CD8-positive, alpha-beta memory T cell (primary cell): ENCODE measurements around the gene PAN2. TPM values are rescaled to one million over a fixed set of nuclear protein-coding genes. Genes with fewer than 3 reads are reported as not detected.
"Not testable (repeated sequence)": the region's sequence is repeated elsewhere in the genome, so short reads cannot be mapped to it uniquely, and the experiment has no call there.

Source experiments
- CTCF ChIA-PET: fragments of 350-600 bp; sonication (Branson Sonifier 250); formaldehyde crosslinking; loops from one replicate; lab custom pipeline; 2021; ENCODE audit warnings: antibody characterized with exemption; lab: Charles Lee
- POLR2A ChIA-PET: fragments of 350-600 bp; sonication (Branson Sonifier 250); formaldehyde crosslinking; loops from one replicate; lab custom pipeline; 2021; ENCODE audit warnings: antibody characterized with exemption; lab: Charles Lee
- DNase-seq, 5 donors: peaks; one replicate each; pipeline versions ENCODE4 v3.0.0 to v3.0.0-alpha.2; 2020 to 2022; ENCODE audit warnings: mixed read lengths in 1 of 5
- H3K27ac ChIP-seq: one replicate; pipeline ENCODE4 v1.7.0; 2013; ENCODE audit warnings: low read depth, mild to moderate bottlenecking, low read length, moderate library complexity
- H3K27me3 ChIP-seq: 2 replicates; pipeline ENCODE4 v1.7.0; 2013; ENCODE audit warnings: low read length, mild to moderate bottlenecking; ENCODE audit not compliant: insufficient read depth, poor library complexity, severe bottlenecking
- H3K36me3 ChIP-seq: 2 replicates; pipeline ENCODE4 v1.7.0; 2013; ENCODE audit warnings: mild to moderate bottlenecking, low read length, moderate library complexity; ENCODE audit not compliant: insufficient read depth
- H3K4me1 ChIP-seq: 2 replicates; pipeline ENCODE4 v1.7.0; 2013; ENCODE audit warnings: mild to moderate bottlenecking, low read length, moderate library complexity; ENCODE audit not compliant: insufficient read depth
- H3K4me3 ChIP-seq: 2 replicates; pipeline ENCODE4 v1.7.0; 2013; ENCODE audit warnings: mild to moderate bottlenecking, low read length
- H3K9me3 ChIP-seq: 2 replicates; pipeline ENCODE4 v1.7.0; 2013; ENCODE audit warnings: mild to moderate bottlenecking, low read length
- H3K27ac Mint-ChIP-seq, 8 donors: one replicate each; pipeline ENCODE4 v1.8.0; 2020 to 2021; ENCODE audit warnings: mixed read lengths in 8 of 8, mild to moderate bottlenecking in 6 of 8, inconsistent platforms in 3 of 8, moderate library complexity in 3 of 8
- H3K27me3 Mint-ChIP-seq, 2 donors: one replicate each; pipeline ENCODE4 v1.8.0; 2020 to 2021; ENCODE audit warnings: mixed read lengths in 2 of 2, mild to moderate bottlenecking in 1 of 2, moderate library complexity in 1 of 2
- H3K36me3 Mint-ChIP-seq, 3 donors: one replicate each; pipeline ENCODE4 v1.8.0; 2020 to 2021; ENCODE audit warnings: mixed read lengths in 3 of 3, inconsistent platforms in 1 of 3, mild to moderate bottlenecking in 1 of 3
- H3K4me1 Mint-ChIP-seq, 3 donors: one replicate each; pipeline ENCODE4 v1.8.0; 2020 to 2021; ENCODE audit warnings: mixed read lengths in 3 of 3, inconsistent platforms in 1 of 3, mild to moderate bottlenecking in 1 of 3
- H3K4me3 Mint-ChIP-seq, 7 donors: one replicate each; pipeline ENCODE4 v1.8.0; 2020 to 2021; ENCODE audit warnings: mixed read lengths in 7 of 7, mild to moderate bottlenecking in 6 of 7, moderate library complexity in 4 of 7, inconsistent platforms in 2 of 7
- H3K9me3 Mint-ChIP-seq, 5 donors: one replicate each; pipeline ENCODE4 v1.8.0; 2020 to 2022; ENCODE audit warnings: mixed read lengths in 5 of 5, mild to moderate bottlenecking in 3 of 5, moderate library complexity in 2 of 5, inconsistent platforms in 1 of 5
- polyA plus RNA-seq: library from polyadenylated mRNA; unstranded; fragments of 300-500 nt; fragmentation: Illumina TruSeq; gene quantifications from one replicate; pipeline ENCODE4 v1.2.3, GENCODE V29; 2021
- total RNA-seq, 2 experiments: library from RNA; stranded (reverse); gene quantifications; one replicate each; pipeline ENCODE4 v1.2.3, GENCODE V29; 2021

The PAN2 gene
- total and polyA plus RNA-seq, 3 experiments from 2014 or later: 5.4 to 40.4 (median 36.6) TPM

DNA sequence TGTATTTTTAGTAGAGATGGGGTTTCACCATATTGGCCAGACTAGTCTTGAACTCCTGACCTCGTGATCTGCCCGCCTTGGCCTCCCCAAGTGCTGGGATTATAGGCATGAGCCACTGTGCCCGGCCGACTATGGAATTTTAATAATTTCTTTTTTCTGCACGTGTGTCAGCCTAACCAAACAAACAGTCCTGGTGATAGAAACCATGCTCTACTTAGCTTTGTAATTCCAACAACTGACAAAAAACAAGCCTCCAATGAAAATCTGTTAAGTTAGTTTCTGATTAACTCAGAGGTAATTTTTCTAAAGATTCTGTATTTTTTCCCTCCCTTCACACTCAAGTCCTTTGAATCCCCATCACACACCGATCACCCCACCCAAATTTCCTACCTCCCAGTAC, 51.8 kb downstream of the PAN2 start:
- no peak for DNase-seq

DNA sequence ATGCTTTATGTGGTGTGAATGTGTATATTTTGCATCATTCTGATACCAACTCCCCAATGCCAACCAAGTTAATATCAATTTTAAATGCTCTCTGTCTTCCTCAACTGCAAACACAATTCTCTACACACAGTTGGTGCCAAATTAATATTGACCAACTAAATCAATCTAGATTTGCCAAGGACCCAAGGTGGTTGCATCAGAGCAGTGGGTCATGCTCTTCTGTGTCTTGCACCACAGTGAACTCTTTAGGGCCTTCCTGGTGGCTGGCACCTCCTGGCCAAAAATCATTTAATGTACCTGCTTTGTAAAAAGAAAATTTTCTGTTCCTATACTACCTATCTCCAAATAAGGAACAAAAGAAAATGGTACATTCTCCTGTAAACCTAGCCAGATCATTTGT, 53.0 kb downstream of the PAN2 start:
- Histone ChIP-seq H3K9me3 (no peaks in the 10 kb centered on the region), H3K36me3 (peaks cover 54% of the 10 kb centered on the region), H3K4me3 (no peak overlapping the region), H3K27me3 (no peaks in the 10 kb centered on the region), H3K4me1 (no peaks in the 10 kb centered on the region), H3K27ac (no peak overlapping the region)
- DNase-seq: no peak
- Mint-ChIP-seq H3K36me3 (peaks cover 14 to 64% (median 17%) of the 10 kb centered on the region in 3 donors), H3K9me3 (no peaks in the 10 kb centered on the region), H3K27me3 (no peaks in the 10 kb centered on the region), H3K4me1 (peaks cover 0 to 3% (median 3%) of the 10 kb centered on the region in 3 donors), H3K27ac (peak overlapping the region in 6 of 8 donors; percentile 40 to 85 (median 54)), H3K4me3 (no peak overlapping the region)
- ChIA-PET POLR2A (interaction anchor here (0.7 kb wide), 1 partner anchor 144 kb away, joined by 10 read pairs; no protein-coding TSS in a partner anchor), CTCF (interaction anchor here (0.6 kb wide), 1 partner anchor 383 kb away, joined by 3 read pairs; no protein-coding TSS in a partner anchor)

More for the DNA sequence above, 51.8 kb downstream of the PAN2 start:
- Mint-ChIP-seq H3K36me3 (peaks cover 14 to 66% (median 15%) of the 10 kb centered on the region in 3 donors), H3K27me3 (no peaks in the 10 kb centered on the region), H3K9me3 (no peaks in the 10 kb centered on the region), H3K4me1 (peaks cover 5 to 9% (median 6%) of the 10 kb centered on the region in 3 donors), H3K4me3 (no peak overlapping the region), H3K27ac (peak overlapping the region in 5 of 8 donors; percentile 37 to 75 (median 61))
- no peak overlapping the region for H3K4me3 ChIP-seq
- POLR2A ChIA-PET: no interaction called here
- CTCF ChIA-PET: no interaction called here
- H3K27me3 ChIP-seq: no peaks in the 10 kb centered on the region
- H3K4me1 ChIP-seq: no peaks in the 10 kb centered on the region
- H3K36me3 ChIP-seq: peaks cover 54% of the 10 kb centered on the region
- H3K9me3 ChIP-seq: no peaks in the 10 kb centered on the region
- no peak overlapping the region for H3K27ac ChIP-seq

DNA sequence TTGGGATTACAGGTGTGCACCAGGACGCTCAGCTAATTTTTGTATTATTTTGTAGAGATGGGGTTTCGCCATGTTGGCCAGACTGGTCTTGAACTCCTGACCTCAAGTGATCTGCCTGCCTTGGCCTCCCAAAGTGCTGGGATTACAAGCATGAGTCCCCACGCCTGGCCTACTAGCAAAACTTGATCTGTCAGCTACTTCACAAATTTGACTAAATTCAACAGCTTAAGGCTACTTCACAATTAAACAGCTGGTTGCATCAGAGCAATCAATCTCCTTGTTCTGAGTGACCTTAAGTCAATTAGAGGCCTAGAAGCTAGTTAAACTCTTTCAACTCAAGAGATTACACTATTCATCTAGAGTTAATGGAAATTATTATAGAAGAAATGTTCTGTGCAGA, 54.9 kb downstream of the PAN2 start:
- Mint-ChIP-seq H3K4me1 (peaks cover 0 to 3% (median 3%) of the 10 kb centered on the region in 3 donors), H3K36me3 (peaks cover 17 to 72% (median 23%) of the 10 kb centered on the region in 3 donors), H3K27me3 (no peaks in the 10 kb centered on the region), H3K9me3 (no peaks in the 10 kb centered on the region), H3K4me3 (no peak overlapping the region), H3K27ac (no peak overlapping the region)
- no peak for DNase-seq
- ChIA-PET CTCF (interaction anchor here (1.5 to 1.7 kb wide), 2 partner anchors 12 to 185 kb away, joined by 3 to 6 read pairs; partner anchors contain the start of gene COQ10A), POLR2A (no interaction called here)
- Histone ChIP-seq H3K36me3 (peaks cover 62% of the 10 kb centered on the region), H3K27ac (no peak overlapping the region), H3K4me3 (no peak overlapping the region), H3K4me1 (no peaks in the 10 kb centered on the region), H3K9me3 (no peaks in the 10 kb centered on the region), H3K27me3 (no peaks in the 10 kb centered on the region)

DNA sequence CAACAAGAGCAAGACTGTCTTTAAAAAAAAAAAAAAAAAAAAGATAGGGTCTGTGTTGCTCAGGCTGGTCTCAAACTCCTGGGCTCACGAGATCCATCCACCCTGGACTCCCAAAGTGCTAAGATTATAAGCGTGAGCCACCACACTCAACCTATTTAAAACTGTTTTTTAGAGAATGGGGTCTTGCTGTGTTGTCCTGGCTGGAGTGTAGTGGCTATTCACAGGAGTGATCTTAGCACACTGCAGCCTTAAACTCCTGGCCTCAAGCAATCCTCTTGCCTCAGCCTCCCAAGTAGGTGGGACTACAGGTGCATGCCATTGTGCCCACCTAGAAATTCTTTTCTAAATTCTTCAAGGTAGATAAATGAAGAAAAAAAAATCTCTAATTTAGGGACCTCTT, 59.5 kb downstream of the PAN2 start:
- CTCF ChIA-PET: no interaction called here
- Histone ChIP-seq H3K4me3 (no peak overlapping the region), H3K4me1 (no peaks in the 10 kb centered on the region), H3K27ac (no peak overlapping the region), H3K27me3 (no peaks in the 10 kb centered on the region), H3K36me3 (peaks cover 42% of the 10 kb centered on the region), H3K9me3 (no peaks in the 10 kb centered on the region)
- no peaks in the 10 kb centered on the region for H3K27me3 Mint-ChIP-seq
- no peak overlapping the region for H3K4me3 Mint-ChIP-seq
- no peaks in the 10 kb centered on the region for H3K9me3 Mint-ChIP-seq
- POLR2A ChIA-PET: no interaction called here
- peaks cover 10 to 83% (median 20%) of the 10 kb centered on the region in 3 donors for H3K36me3 Mint-ChIP-seq
- peaks cover 0 to 3% (median 0%) of the 10 kb centered on the region in 3 donors for H3K4me1 Mint-ChIP-seq
- peak overlapping the region in 1 of 8 donors; percentile 84 for H3K27ac Mint-ChIP-seq
- DNase-seq: no peak

DNA sequence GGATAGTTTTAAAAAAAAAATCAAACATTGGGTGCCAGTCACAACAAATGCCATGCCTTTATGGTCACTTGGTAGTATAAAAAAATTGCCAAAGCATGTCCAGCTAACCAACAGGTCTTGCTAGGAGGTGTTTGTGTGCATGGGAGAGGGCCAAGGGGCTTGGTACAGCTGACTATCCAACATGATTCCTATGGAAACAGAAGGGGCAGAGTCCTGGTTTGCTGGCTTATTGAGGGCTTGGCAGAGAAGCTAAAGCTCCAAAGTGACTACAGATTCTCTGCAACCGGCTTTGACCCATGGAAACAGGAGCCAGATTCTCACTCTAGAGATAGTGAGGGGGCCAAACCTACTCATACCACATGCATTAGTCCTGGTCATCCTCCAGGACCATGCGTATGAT, 61.3 kb downstream of the PAN2 start:
- POLR2A ChIA-PET, CTCF ChIA-PET: not testable (repeated sequence)

DNA sequence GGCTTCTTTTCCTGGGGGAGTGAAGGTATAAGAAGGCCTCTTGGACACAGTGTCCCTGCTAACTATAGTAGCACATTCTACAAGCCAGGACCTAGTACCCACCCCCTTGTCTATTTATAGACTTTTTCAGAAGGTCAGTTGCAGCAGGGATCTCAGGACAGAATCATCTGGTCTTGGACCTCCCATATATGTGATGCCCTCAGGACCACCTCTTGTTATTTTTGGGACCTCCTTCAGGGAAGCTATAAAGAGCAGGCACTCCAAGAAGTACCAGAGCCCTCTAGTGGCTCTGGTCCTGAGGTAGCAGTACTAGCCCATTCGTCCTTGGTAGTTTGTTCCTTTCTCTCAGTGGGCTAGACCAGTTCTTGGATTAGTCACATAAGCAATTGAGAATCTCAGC, 62.8 kb downstream of the PAN2 start:
- Histone ChIP-seq H3K4me1 (peaks cover 12% of the 10 kb centered on the region), H3K27ac (no peak overlapping the region), H3K36me3 (peaks cover 28% of the 10 kb centered on the region), H3K9me3 (no peaks in the 10 kb centered on the region), H3K27me3 (no peaks in the 10 kb centered on the region), H3K4me3 (no peak overlapping the region)
- Mint-ChIP-seq H3K27me3 (no peaks in the 10 kb centered on the region), H3K9me3 (no peaks in the 10 kb centered on the region), H3K4me3 (peak overlapping the region in 1 of 7 donors; percentile 8), H3K4me1 (peaks cover 17 to 18% (median 17%) of the 10 kb centered on the region in 3 donors), H3K27ac (peak overlapping the region in 6 of 8 donors; percentile 1 to 78 (median 63)), H3K36me3 (peaks cover 7 to 73% (median 20%) of the 10 kb centered on the region in 3 donors)
- POLR2A ChIA-PET: no interaction called here
- CTCF ChIA-PET: no interaction called here
- no peak for DNase-seq

More for the DNA sequence above, 61.3 kb downstream of the PAN2 start:
- H3K27ac ChIP-seq, H3K27me3 Mint-ChIP-seq, H3K9me3 Mint-ChIP-seq, H3K9me3 ChIP-seq, H3K4me1 ChIP-seq, H3K27me3 ChIP-seq, H3K4me1 Mint-ChIP-seq, H3K4me3 Mint-ChIP-seq, H3K4me3 ChIP-seq, DNase-seq: not testable (repeated sequence)
- peaks cover 28% of the 10 kb centered on the region for H3K36me3 ChIP-seq
- peaks cover 7 to 77% (median 21%) of the 10 kb centered on the region in 3 donors for H3K36me3 Mint-ChIP-seq
- H3K27ac Mint-ChIP-seq: peak overlapping the region in 1 of 8 donors; percentile 13

DNA sequence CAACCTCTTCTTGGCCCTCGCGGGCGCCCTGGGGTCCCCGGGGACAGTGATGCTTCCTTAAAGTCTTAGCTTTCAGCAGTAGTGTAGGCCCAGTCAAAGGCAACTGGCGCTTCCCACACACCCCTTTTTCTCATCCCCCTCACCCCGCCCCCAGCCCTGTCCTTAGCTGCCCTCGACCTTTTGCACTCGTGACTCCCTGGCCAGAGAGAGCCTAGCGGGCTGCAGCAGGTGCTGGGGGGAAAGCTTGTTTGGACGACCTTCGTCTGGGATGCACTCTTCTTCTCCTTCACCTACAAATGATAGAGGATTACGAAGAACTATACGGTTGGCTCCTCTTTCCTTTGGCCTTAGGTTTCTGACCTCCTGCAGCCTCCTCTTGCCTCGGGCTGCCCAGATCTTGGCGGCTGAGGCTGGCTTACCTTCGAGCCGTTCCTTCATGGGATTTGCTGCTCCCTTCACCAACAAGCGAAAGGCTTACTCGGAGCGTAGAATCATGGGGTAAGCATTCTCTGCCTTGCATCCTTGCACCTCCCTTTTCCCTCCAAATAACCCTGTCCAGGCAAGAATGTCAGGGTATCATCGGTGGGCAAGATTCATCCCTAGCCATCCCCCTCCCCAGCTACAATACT, 66.2 kb downstream of the PAN2 start:
- Mint-ChIP-seq H3K4me3 (peak overlapping the region; percentile 89 to 97 (median 95)), H3K4me1 (peaks cover 18 to 21% (median 19%) of the 10 kb centered on the region in 3 donors), H3K27ac (peak overlapping the region; percentile 23 to 99 (median 87)), H3K36me3 (peaks cover 0 to 42% (median 2%) of the 10 kb centered on the region in 3 donors), H3K9me3 (no peaks in the 10 kb centered on the region), H3K27me3 (no peaks in the 10 kb centered on the region)
- no peaks in the 10 kb centered on the region for H3K9me3 ChIP-seq
- no peak for DNase-seq
- no peaks in the 10 kb centered on the region for H3K36me3 ChIP-seq
- CTCF ChIA-PET: interaction anchor here (0.6 to 2.8 kb wide), 15 partner anchors 10 to 196 kb away, joined by 3 to 18 read pairs (median 3); partner anchors contain the start of genes ANKRD52, RNF41, STAT2 and ZC3H10
- peak overlapping the region; percentile 98 for H3K27ac ChIP-seq
- H3K4me3 ChIP-seq: peak overlapping the region; percentile 93
- H3K27me3 ChIP-seq: no peaks in the 10 kb centered on the region
- peaks cover 12% of the 10 kb centered on the region for H3K4me1 ChIP-seq
- POLR2A ChIA-PET: interaction anchor here (0.8 to 1.7 kb wide), 4 partner anchors 9 to 193 kb away, joined by 3 to 11 read pairs (median 4); partner anchors contain the start of genes ANKRD52, RNF41 and TIMELESS
